ENCODE data around the gene AADACL4. TPM values are rescaled to one million over a fixed set of nuclear protein-coding genes. Genes with fewer than 3 reads are reported as not detected.
"Not testable (repeated sequence)": the region's sequence is repeated elsewhere in the genome, so short reads cannot be mapped to it uniquely, and the experiment has no call there.

Gene AADACL4
- total RNA-seq, 1 donor from 2014 or later, result 0.24 TPM

DNA sequence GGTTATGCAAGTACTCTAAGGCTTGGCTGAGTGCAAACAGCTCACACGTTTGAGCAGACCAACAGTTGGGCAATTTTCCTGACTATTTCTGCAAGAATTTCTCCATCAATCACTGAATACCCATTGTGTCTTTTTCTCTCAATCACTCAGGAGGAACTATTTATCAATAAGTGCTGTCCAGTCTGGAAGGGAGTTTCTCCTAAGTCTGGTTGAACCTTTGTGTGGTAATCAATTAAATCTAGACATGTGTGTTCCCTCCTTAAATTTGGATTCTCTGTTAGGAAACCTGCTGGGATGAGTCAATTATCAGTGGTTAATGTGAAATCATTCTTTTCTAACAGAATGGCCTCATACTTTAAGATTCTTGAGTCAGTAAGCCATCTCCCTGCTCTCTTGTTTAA is 65.2 kb downstream of the AADACL4 start:
- Mint-ChIP-seq H3K27me3 (no peaks in the 10 kb centered on the region), H3K9me3 (ENCODE audit: low read depth) (peaks cover 4% of the 10 kb centered on the region), H3K27ac (no peak overlapping the region), H3K36me3 (ENCODE audit: insufficient read depth) (no peaks in the 10 kb centered on the region), H3K4me3 (ENCODE audit: low read depth) (no peak overlapping the region), H3K4me1 (ENCODE audit: low read depth) (peaks cover 3% of the 10 kb centered on the region)
- DNase-seq (ENCODE audit: low spot score, unreplicated experiment), result no peak
- TF ChIP-seq, protein P1, sequence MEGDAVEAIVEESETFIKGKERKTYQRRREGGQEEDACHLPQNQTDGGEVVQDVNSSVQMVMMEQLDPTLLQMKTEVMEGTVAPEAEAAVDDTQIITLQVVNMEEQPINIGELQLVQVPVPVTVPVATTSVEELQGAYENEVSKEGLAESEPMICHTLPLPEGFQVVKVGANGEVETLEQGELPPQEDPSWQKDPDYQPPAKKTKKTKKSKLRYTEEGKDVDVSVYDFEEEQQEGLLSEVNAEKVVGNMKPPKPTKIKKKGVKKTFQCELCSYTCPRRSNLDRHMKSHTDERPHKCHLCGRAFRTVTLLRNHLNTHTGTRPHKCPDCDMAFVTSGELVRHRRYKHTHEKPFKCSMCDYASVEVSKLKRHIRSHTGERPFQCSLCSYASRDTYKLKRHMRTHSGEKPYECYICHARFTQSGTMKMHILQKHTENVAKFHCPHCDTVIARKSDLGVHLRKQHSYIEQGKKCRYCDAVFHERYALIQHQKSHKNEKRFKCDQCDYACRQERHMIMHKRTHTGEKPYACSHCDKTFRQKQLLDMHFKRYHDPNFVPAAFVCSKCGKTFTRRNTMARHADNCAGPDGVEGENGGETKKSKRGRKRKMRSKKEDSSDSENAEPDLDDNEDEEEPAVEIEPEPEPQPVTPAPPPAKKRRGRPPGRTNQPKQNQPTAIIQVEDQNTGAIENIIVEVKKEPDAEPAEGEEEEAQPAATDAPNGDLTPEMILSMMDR (IDR thresholded peaks at IDR 0.05; ENCODE audit: unreplicated experiment), result no peak

DNA sequence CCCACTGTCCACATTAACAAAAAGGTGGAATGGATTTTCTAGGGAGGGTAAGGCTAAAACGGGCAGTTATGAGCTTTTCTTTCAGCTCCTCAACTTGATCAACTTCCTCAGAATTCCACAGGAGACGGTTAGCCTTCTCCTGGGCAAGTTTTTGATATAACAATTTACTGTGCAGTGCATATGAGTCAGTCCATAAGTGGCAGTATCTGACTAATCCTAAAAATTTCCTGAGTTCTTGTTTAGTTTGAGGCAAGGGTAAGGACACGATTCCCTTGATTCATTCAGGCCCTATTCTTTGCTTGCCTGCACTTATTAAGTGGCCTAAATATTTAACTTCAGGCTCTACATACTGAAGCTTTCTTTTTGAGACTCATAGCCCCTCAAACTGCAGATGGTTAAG is 65.8 kb downstream of the AADACL4 start:
- Mint-ChIP-seq H3K27me3 (no peaks in the 10 kb centered on the region), H3K36me3 (ENCODE audit: insufficient read depth) (no peaks in the 10 kb centered on the region), H3K27ac (no peak overlapping the region), H3K4me3 (ENCODE audit: low read depth) (no peak overlapping the region), H3K4me1 (ENCODE audit: low read depth) (peaks cover 3% of the 10 kb centered on the region), H3K9me3 (ENCODE audit: low read depth) (no peaks in the 10 kb centered on the region)
- DNase-seq (ENCODE audit: low spot score, unreplicated experiment), result no peak
- TF ChIP-seq, protein P1 (IDR thresholded peaks at IDR 0.05; ENCODE audit: unreplicated experiment), result no peak

DNA sequence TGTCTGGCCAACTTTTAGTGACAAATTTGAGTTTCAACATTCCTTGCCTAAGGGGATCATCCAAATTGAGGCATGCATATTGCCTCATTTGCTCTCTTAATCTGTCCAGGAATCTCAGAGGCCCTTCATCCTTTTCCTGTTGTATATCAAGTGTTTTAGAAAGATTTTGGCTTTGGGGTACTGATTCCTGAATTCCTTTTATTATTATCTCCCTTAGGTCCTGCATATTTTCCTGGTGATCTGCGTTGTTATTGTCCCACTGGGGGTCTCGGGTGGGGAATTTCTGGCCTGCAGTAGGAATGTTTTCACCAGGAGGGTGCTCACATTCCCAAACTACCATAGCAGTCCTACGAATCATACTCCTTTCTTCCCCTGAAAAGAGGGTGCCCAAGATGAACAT is 67.7 kb downstream of the AADACL4 start:
- Mint-ChIP-seq H3K36me3 (ENCODE audit: insufficient read depth) (no peaks in the 10 kb centered on the region), H3K27ac (no peak overlapping the region), H3K4me1 (ENCODE audit: low read depth) (peaks cover 3% of the 10 kb centered on the region), H3K9me3 (ENCODE audit: low read depth) (no peaks in the 10 kb centered on the region), H3K4me3 (ENCODE audit: low read depth) (no peak overlapping the region), H3K27me3 (no peaks in the 10 kb centered on the region)
- TF ChIP-seq, protein P1 (IDR thresholded peaks at IDR 0.05; ENCODE audit: unreplicated experiment), result no peak
- DNase-seq (ENCODE audit: low spot score, unreplicated experiment), result no peak

DNA sequence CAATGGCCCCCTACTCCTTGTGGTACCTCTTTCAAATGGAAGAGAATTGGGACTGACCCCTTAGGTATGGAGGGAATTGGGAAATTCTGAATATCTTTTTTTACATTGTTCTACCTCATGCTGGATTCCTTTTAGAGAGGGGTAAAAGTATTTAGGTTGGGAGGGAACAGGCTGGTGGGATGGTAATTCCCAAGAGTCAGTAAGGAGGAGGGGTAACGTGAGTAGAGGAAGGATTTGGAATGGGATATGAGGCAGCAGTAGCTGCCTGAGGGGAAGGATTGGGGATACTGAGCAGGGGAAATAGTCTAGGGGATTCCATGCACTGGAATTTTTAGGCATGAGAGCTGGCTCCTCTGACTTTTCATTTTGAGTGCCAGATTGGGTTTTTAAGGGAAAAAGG is 68.2 kb downstream of the AADACL4 start:
- H3K9me3 Mint-ChIP-seq (ENCODE audit: low read depth), result no peaks in the 10 kb centered on the region
- H3K36me3 Mint-ChIP-seq (ENCODE audit: insufficient read depth), result no peaks in the 10 kb centered on the region
- no peaks in the 10 kb centered on the region for H3K27me3 Mint-ChIP-seq
- peaks cover 3% of the 10 kb centered on the region for H3K4me1 Mint-ChIP-seq (ENCODE audit: low read depth)
- H3K4me3 Mint-ChIP-seq (ENCODE audit: low read depth), result no peak overlapping the region
- H3K27ac Mint-ChIP-seq, result no peak overlapping the region
- TF ChIP-seq, protein P1 (IDR thresholded peaks at IDR 0.05; ENCODE audit: unreplicated experiment), result no peak
- no peak for DNase-seq (ENCODE audit: low spot score, unreplicated experiment)

DNA sequence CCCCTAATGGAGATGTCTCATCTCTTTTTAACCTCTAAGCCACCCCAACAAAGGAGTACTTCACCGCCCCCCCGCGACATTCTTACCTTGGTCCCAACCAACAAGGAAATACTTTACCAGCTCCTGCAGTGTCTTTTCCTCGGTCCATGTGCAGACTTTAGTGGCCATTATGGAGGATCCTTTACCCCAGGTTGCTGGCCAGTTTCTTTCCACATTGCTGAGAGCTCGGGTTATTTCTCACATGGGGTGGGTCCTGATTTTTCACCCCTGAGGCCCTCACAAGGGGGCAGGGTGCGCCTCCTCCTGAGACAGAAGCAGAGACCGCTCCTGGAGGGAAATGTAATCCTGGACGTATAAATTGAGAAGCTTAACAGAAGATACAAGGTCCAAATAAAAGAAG is 69.0 kb downstream of the AADACL4 start:
- H3K27me3 Mint-ChIP-seq, result no peaks in the 10 kb centered on the region
- TF ChIP-seq, protein P1 (IDR thresholded peaks at IDR 0.05; ENCODE audit: unreplicated experiment), result no peak
- no peaks in the 10 kb centered on the region for H3K36me3 Mint-ChIP-seq (ENCODE audit: insufficient read depth)
- peaks cover 3% of the 10 kb centered on the region for H3K4me1 Mint-ChIP-seq (ENCODE audit: low read depth)
- H3K27ac Mint-ChIP-seq, result no peak overlapping the region
- no peak for DNase-seq (ENCODE audit: low spot score, unreplicated experiment)
- H3K9me3 Mint-ChIP-seq (ENCODE audit: low read depth), result no peaks in the 10 kb centered on the region
- no peak overlapping the region for H3K4me3 Mint-ChIP-seq (ENCODE audit: low read depth)

DNA sequence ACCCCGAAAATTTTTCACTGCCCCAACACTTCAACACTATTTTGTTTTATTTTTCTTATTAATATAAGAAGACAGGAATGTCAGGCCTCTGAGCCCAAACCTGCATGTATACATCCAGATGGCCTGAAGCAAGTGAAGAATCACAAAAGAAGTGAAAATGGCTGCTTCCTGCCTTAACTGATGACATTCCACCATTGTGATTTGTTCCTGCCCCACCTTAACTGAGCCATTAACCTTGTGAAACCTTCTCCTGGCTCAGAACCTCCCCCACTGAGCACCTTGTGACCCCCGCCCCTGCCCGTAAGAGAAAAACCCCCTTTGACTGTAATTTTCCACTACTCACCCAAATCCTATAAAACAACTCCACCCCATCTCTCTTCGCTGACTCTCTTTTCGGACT is 69.8 kb downstream of the AADACL4 start:
- not testable (repeated sequence) for H3K4me1 Mint-ChIP-seq (ENCODE audit: low read depth); H3K27me3 Mint-ChIP-seq; H3K27ac Mint-ChIP-seq; H3K36me3 Mint-ChIP-seq (ENCODE audit: insufficient read depth); H3K9me3 Mint-ChIP-seq (ENCODE audit: low read depth); DNase-seq (ENCODE audit: low spot score, unreplicated experiment); H3K4me3 Mint-ChIP-seq (ENCODE audit: low read depth)

Data from progenitor cell of endocrine pancreas (in vitro differentiated cells).